HEK293 (cell line): Measurements from ENCODE around the gene KIAA0232.
A peak's percentile ranks its signal among the peaks of the same experiment; 100 is the strongest.

Source experiments
- CTCF ChIA-PET: fragments of 350-600 bp; formaldehyde crosslinking; extraction: SDS; loops from one replicate; lab custom pipeline; 2021; ENCODE audit warnings: antibody characterized with exemption; lab: Yijun Ruan, JAX
- POLR2A ChIA-PET: fragments of 300-600 bp; formaldehyde crosslinking; extraction: SDS; loops from one replicate; lab custom pipeline; 2020; ENCODE audit warnings: antibody characterized with exemption, inconsistent platforms; lab: Yijun Ruan, JAX
- H3K27ac ChIP-seq: fragments of 200-500 bp; sonication (Bioruptor generic); 2 replicates; pipeline ENCODE4 v1.5.1; 2014; ENCODE audit warnings: low read depth, low read length, control low read depth, inconsistent platforms; ENCODE audit errors: extremely low read depth
- H3K36me3 ChIP-seq, 2 experiments: fragments of 200-500 bp in 1 of 2; sonication (Bioruptor generic) in 1 of 2; 1 replicate in 1 of 2; 2 replicates in 1 of 2; pipeline ENCODE4 v1.5.1; 2014 to 2017; ENCODE audit warnings: inconsistent platforms in 2 of 2, low read length in 2 of 2; ENCODE audit not compliant: control insufficient read depth in 2 of 2, insufficient read depth in 1 of 2
- H3K4me1 ChIP-seq: fragments of 200-500 bp; sonication (Bioruptor generic); 2 replicates; pipeline ENCODE4 v1.5.1; 2014; ENCODE audit warnings: mild to moderate bottlenecking, low read length, inconsistent platforms; ENCODE audit not compliant: control insufficient read depth, insufficient read depth
- H3K4me3 ChIP-seq: 2 replicates; pipeline ENCODE4 v1.5.1; 2011; ENCODE audit warnings: low read depth, mild to moderate bottlenecking, control low read depth, low read length, moderate library complexity
- H3K9me3 ChIP-seq: fragments of 200-500 bp; sonication (Bioruptor generic); 2 replicates; pipeline ENCODE4 v1.5.1; 2014; ENCODE audit warnings: low read depth, low read length, inconsistent platforms; ENCODE audit not compliant: control insufficient read depth, insufficient read depth
- GLIS1 ChIP-seq: fragments of 450-650 bp; formaldehyde crosslinking; IDR thresholded peaks from 2 replicates; pipeline ENCODE4 v1.5.1; 2016; ENCODE audit warnings: missing biosample characterization, missing genetic modification characterization
- HOXD13 ChIP-seq: sonication (generic); formaldehyde crosslinking; IDR thresholded peaks from 2 replicates; pipeline ENCODE4 v1.8.0; 2022; ENCODE audit warnings: missing genetic modification reagents, borderline replicate concordance
- KLF1 ChIP-seq: fragments of 450-650 bp; formaldehyde crosslinking; IDR thresholded peaks from 2 replicates; pipeline ENCODE4 v1.5.1; 2016; ENCODE audit warnings: missing biosample characterization, missing genetic modification characterization
- KLF16 ChIP-seq: fragments of 450-650 bp; formaldehyde crosslinking; IDR thresholded peaks from 2 replicates; pipeline ENCODE4 v1.5.1; 2017; ENCODE audit warnings: missing biosample characterization, missing genetic modification characterization
- ZBTB17 ChIP-seq: fragments of 450-650 bp; formaldehyde crosslinking; IDR thresholded peaks from 2 replicates; pipeline ENCODE4 v1.5.1; 2016; ENCODE audit warnings: missing biosample characterization, missing genetic modification characterization
- ZEB2 ChIP-seq: fragments of 450-650 bp; formaldehyde crosslinking; IDR thresholded peaks from 2 replicates; pipeline ENCODE4 v1.5.1; 2016; ENCODE audit warnings: missing biosample characterization, missing genetic modification characterization
- ZNF133 ChIP-seq: fragments of 450-650 bp; formaldehyde crosslinking; IDR thresholded peaks from 2 replicates; pipeline ENCODE4 v1.5.1; 2016; ENCODE audit warnings: missing biosample characterization, missing genetic modification characterization
- ZNF239 ChIP-seq: fragments of 450-650 bp; formaldehyde crosslinking; IDR thresholded peaks from 2 replicates; pipeline ENCODE4 v1.5.1; 2016; ENCODE audit warnings: missing biosample characterization, missing genetic modification characterization
- ZNF24 ChIP-seq: fragments of 450-650 bp; formaldehyde crosslinking; IDR thresholded peaks from 2 replicates; pipeline ENCODE4 v1.5.1; 2016; ENCODE audit warnings: missing biosample characterization, missing genetic modification characterization
- ZNF266 ChIP-seq: fragments of 450-650 bp; formaldehyde crosslinking; IDR thresholded peaks from 2 replicates; pipeline ENCODE4 v1.5.1; 2016; ENCODE audit warnings: missing biosample characterization, missing genetic modification characterization, low read depth
- ZNF302 ChIP-seq: fragments of 450-650 bp; formaldehyde crosslinking; IDR thresholded peaks from 2 replicates; pipeline ENCODE4 v1.5.1; 2016; ENCODE audit warnings: missing biosample characterization, missing genetic modification characterization, low read depth
- ZNF510 ChIP-seq: fragments of 450-650 bp; formaldehyde crosslinking; IDR thresholded peaks from 2 replicates; pipeline ENCODE4 v1.5.1; 2018; ENCODE audit warnings: mild to moderate bottlenecking, missing genetic modification characterization, missing biosample characterization; ENCODE audit not compliant: insufficient replicate concordance
- ZNF521 ChIP-seq: fragments of 450-650 bp; formaldehyde crosslinking; IDR thresholded peaks from 2 replicates; pipeline ENCODE4 v1.5.1; 2017; ENCODE audit warnings: missing biosample characterization, mild to moderate bottlenecking, missing genetic modification characterization
- ZNF660 ChIP-seq: fragments of 450-650 bp; IDR thresholded peaks from 2 replicates; pipeline ENCODE4 v1.5.1; 2018; ENCODE audit warnings: missing biosample characterization, mild to moderate bottlenecking, missing genetic modification characterization
- TF ChIP-seq, protein P1 (sequence below): fragments of 450-650 bp; formaldehyde crosslinking; IDR thresholded peaks from 2 replicates; pipeline ENCODE4 v1.5.1; 2016; ENCODE audit warnings: missing biosample characterization, missing genetic modification characterization
- TF ChIP-seq, protein P2 (sequence below): fragments of 450-650 bp; formaldehyde crosslinking; IDR thresholded peaks from 2 replicates; pipeline ENCODE4 v1.5.1; 2016; ENCODE audit warnings: missing biosample characterization, missing genetic modification characterization
- TF ChIP-seq, protein P3 (sequence below): fragments of 450-650 bp; IDR thresholded peaks from 2 replicates; pipeline ENCODE4 v1.5.1; 2018; ENCODE audit warnings: missing biosample characterization, mild to moderate bottlenecking, missing genetic modification characterization
- TF ChIP-seq, protein P4 (sequence below): fragments of 450-650 bp; formaldehyde crosslinking; IDR thresholded peaks from 2 replicates; pipeline ENCODE4 v1.5.1; 2016; ENCODE audit warnings: missing biosample characterization, missing genetic modification characterization
- TF ChIP-seq, protein P5 (sequence below): IDR thresholded peaks from 2 replicates; pipeline ENCODE4 v1.6.1; 2011; ENCODE audit warnings: mild to moderate bottlenecking, low read depth, low read length, borderline replicate concordance
- TF ChIP-seq, protein P6 (sequence below): fragments of 450-650 bp; formaldehyde crosslinking; IDR thresholded peaks from 2 replicates; pipeline ENCODE4 v1.5.1; 2016; ENCODE audit warnings: missing biosample characterization, missing genetic modification characterization, low read depth

The KIAA0232 gene

DNA sequence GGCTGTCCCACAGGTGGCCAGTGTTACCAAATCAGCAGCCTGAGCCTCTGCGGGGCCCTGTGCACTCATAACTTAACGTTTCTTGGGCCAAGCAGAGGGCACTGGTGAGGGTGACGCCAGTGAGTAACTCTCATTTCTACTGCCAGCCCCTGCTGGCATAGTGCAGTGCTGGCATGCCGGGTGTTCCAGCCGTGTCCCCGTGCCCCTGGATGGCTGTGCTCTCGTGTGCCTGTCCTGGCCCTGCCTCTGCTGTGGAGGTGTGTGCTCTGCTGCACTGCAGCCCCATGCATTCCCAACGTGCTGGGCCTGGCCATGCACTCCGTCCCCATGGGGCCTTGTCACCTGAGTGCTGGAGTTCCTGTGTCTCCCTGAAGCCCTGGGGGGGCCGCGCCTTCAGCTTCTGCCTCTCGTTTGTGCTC lies 141.8 kb downstream of the KIAA0232 start:
- Histone ChIP-seq H3K36me3 (peaks cover 0 to 31% of the 10 kb centered on the region in 2 experiments; a peak in 1 of 3 replicates), H3K4me1 (peaks cover 2% of the 10 kb centered on the region; the same call in 1 of the 2 replicates), H3K9me3 (no peaks in the 10 kb centered on the region), H3K27ac (no peak overlapping the region), H3K4me3 (no peak overlapping the region)
- TF ChIP-seq ZNF302 (tag by site-specific recombination) (no peak), GLIS1 (tag by site-specific recombination) (0 out of 2 replicates have a peak, but pooled peaks have one; percentile 8), ZNF660 (no peak)
- ChIA-PET CTCF (no interaction called here), POLR2A (no interaction called here)

DNA sequence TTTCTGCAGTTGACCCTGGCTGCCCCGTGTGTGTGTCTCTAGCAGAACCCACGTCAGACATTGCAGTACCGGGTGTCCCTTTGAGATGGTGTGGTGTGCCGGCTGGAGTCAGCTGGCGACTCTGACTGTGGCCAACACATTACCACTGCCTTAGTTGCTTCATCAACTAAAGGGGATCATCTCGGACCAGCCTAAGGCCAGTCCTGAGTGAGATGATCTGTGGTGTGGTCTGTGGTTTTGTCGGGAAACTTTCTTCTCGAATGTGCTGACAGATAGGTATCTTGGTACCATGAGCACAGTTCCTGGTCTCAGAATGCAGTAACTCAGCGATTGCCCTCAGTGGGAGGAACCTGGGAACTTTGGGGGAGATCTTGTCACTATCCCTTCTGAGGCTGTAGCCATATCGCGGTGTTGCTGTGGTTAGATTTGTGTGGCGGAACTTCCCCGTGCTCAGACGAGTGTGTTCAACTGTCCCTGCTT lies 142.9 kb downstream of the KIAA0232 start:
- Histone ChIP-seq H3K4me1 (peaks cover 2% of the 10 kb centered on the region; the same call in 1 of the 2 replicates), H3K4me3 (no peak overlapping the region), H3K9me3 (no peaks in the 10 kb centered on the region), H3K36me3 (peaks cover 0 to 31% of the 10 kb centered on the region in 2 experiments; a peak in 1 of 3 replicates), H3K27ac (no peak overlapping the region)
- TF ChIP-seq, protein P1, sequence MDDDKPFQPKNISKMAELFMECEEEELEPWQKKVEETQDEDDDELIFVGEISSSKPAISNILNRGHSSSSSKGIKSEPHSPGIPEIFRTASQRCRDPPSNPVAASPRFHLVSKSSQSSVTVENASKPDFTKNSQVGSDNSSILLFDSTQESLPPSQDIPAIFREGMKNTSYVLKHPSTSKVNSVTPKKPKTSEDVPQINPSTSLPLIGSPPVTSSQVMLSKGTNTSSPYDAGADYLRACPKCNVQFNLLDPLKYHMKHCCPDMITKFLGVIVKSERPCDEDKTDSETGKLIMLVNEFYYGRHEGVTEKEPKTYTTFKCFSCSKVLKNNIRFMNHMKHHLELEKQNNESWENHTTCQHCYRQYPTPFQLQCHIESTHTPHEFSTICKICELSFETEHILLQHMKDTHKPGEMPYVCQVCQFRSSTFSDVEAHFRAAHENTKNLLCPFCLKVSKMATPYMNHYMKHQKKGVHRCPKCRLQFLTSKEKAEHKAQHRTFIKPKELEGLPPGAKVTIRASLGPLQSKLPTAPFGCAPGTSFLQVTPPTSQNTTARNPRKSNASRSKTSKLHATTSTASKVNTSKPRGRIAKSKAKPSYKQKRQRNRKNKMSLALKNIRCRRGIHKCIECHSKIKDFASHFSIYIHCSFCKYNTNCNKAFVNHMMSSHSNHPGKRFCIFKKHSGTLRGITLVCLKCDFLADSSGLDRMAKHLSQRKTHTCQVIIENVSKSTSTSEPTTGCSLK (tag by site-specific recombination): no peak
- TF ChIP-seq, protein P2, sequence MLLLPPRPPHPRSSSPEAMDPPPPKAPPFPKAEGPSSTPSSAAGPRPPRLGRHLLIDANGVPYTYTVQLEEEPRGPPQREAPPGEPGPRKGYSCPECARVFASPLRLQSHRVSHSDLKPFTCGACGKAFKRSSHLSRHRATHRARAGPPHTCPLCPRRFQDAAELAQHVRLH (tag by site-specific recombination): no peak
- TF ChIP-seq, protein P3, sequence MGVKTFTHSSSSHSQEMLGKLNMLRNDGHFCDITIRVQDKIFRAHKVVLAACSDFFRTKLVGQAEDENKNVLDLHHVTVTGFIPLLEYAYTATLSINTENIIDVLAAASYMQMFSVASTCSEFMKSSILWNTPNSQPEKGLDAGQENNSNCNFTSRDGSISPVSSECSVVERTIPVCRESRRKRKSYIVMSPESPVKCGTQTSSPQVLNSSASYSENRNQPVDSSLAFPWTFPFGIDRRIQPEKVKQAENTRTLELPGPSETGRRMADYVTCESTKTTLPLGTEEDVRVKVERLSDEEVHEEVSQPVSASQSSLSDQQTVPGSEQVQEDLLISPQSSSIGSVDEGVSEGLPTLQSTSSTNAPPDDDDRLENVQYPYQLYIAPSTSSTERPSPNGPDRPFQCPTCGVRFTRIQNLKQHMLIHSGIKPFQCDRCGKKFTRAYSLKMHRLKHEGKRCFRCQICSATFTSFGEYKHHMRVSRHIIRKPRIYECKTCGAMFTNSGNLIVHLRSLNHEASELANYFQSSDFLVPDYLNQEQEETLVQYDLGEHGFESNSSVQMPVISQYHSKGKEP: no peak
- TF ChIP-seq ZBTB17: no peak
- no peak for TF ChIP-seq KLF16 (tag by site-specific recombination)
- TF ChIP-seq ZNF521 (tag by site-specific recombination): no peak
- TF ChIP-seq, protein P4, sequence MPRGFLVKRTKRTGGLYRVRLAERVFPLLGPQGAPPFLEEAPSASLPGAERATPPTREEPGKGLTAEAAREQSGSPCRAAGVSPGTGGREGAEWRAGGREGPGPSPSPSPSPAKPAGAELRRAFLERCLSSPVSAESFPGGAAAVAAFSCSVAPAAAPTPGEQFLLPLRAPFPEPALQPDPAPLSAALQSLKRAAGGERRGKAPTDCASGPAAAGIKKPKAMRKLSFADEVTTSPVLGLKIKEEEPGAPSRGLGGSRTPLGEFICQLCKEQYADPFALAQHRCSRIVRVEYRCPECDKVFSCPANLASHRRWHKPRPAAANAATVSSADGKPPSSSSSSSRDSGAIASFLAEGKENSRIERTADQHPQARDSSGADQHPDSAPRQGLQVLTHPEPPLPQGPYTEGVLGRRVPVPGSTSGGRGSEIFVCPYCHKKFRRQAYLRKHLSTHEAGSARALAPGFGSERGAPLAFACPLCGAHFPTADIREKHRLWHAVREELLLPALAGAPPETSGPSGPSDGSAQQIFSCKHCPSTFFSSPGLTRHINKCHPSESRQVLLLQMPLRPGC: no peak
- TF ChIP-seq ZNF24 (tag by site-specific recombination): no peak
- TF ChIP-seq ZNF133: no peak
- TF ChIP-seq, protein P5, sequence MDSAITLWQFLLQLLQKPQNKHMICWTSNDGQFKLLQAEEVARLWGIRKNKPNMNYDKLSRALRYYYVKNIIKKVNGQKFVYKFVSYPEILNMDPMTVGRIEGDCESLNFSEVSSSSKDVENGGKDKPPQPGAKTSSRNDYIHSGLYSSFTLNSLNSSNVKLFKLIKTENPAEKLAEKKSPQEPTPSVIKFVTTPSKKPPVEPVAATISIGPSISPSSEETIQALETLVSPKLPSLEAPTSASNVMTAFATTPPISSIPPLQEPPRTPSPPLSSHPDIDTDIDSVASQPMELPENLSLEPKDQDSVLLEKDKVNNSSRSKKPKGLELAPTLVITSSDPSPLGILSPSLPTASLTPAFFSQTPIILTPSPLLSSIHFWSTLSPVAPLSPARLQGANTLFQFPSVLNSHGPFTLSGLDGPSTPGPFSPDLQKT: no peak
- TF ChIP-seq, protein P6, sequence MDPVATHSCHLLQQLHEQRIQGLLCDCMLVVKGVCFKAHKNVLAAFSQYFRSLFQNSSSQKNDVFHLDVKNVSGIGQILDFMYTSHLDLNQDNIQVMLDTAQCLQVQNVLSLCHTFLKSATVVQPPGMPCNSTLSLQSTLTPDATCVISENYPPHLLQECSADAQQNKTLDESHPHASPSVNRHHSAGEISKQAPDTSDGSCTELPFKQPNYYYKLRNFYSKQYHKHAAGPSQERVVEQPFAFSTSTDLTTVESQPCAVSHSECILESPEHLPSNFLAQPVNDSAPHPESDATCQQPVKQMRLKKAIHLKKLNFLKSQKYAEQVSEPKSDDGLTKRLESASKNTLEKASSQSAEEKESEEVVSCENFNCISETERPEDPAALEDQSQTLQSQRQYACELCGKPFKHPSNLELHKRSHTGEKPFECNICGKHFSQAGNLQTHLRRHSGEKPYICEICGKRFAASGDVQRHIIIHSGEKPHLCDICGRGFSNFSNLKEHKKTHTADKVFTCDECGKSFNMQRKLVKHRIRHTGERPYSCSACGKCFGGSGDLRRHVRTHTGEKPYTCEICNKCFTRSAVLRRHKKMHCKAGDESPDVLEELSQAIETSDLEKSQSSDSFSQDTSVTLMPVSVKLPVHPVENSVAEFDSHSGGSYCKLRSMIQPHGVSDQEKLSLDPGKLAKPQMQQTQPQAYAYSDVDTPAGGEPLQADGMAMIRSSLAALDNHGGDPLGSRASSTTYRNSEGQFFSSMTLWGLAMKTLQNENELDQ (tag by site-specific recombination): no peak
- no peak for TF ChIP-seq ZEB2
- TF ChIP-seq ZNF266: no peak
- TF ChIP-seq HOXD13: no peak
- no peak for TF ChIP-seq KLF1
- no peak for TF ChIP-seq ZNF239
- no peak for TF ChIP-seq ZNF510 (tag by site-specific recombination)
- CTCF ChIA-PET: interaction anchor here (0.7 kb wide), 1 partner anchor 98 kb away, joined by 3 read pairs; no protein-coding TSS in a partner anchor
- POLR2A ChIA-PET: interaction anchor here (2.2 kb wide), 1 partner anchor 16 kb away, joined by 11 read pairs; the partner anchor contains the start of gene TBC1D14
